ENCODE results near the gene STX2.
"Not testable (repeated sequence)": the region's sequence is repeated elsewhere in the genome, so short reads cannot be mapped to it uniquely, and the experiment has no call there.

The STX2 gene

DNA sequence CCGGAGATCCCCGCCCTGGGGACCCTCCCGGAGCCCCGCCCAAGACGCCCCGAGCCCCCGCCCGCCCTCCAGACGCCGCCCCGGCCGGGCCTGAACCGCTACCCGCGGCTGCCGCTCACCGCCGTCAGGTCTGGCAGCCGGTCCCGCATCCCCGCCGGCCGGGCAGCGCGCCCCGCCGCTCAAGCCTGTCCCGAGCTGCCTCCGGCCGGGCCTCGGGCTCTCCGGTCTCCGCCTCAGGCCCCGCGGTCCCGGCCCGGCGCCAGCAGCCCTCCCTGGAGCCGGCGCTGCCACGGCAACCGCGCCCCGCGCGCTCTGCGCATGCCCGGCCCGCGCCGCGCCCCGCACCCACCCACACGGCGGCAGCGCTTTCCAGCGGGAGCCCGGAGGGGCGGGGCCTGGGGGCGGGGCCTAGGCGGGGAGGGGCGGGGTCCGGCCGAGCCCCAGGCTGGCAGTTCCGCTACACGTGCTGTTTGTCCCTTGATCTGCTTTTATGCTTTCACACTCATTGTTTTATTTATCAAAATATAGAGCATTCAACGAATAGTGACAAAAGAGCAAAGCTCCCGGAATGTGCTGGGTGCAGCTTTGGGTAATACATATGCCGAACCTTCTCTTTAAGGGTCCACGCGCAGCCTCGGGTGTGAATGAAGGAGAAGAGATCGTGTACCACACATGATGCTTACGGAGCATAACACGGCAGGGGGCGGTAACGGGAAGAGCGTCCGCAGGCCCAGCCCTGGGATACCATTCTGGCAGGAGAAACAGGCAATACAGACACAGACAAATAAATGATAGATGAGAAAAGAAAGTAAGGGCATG, at the start of gene STX2:
TSS of gene STX2 (minus strand) at position 300 of the 819 bp plus-strand sequence. CDS start at position 149, 151 bp downstream.
- DNase-seq (ENCODE audit: low spot score), result peak; percentile 99

DNA sequence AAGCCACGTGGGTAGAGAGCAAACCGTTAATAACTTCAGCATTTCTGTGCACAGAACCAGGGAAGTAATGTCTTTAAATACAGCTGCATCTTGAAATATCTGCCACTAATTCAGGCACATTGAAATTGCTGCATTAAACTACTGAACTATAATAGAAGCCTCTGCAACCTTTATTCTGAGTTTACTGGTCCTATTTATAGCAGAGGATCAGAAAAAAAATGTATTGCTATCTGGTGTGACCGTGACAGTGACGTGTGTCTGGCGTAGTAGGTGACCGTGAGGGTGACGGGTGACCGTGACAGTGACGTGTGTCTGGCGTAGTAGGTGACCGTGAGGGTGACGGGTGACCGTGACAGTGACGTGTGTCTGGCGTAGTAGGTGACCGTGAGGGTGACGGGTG, 48.1 kb upstream of the STX2 start:
- not testable (repeated sequence) for DNase-seq (ENCODE audit: low spot score)

DNA sequence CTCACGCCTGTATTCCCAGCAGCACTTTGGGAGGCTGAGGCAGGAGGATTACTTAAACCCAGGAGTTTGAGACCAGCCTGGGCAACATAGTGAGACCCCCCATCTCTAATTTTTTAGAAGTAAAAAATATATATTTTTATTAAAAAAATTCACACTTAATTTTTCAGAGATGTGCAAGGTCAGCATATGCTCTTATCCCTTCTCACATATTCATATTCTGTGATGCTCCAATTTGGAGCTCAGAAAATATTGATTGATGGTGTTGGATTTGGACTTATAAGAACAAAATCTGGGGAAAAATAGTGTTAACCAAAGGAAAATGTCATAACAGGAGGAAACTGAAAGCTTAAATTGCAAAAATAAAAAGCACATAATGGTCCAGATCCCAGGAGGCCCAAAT, 42.5 kb upstream of the STX2 start:
- DNase-seq (ENCODE audit: low spot score), result no peak

DNA sequence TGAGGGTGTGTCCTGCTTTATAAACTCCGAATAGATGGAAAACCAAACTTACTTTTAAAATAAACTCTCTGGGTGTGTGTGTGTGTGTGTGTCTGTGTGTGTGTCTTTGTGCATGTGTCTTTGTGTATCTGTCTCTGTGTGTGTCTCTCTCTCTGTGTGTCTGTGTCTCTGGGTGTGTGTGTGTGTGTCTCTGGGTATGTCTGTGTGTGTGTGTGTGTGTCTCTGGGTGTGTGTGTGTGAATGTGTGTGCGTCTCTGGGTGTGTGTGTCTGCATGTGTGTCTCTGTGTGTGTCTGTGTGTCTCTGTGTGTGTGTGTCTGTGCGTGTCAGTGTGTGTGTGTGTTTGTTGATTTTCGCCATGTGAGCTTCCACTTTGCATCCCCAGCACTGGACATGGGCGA, 42.0 kb upstream of the STX2 start:
- DNase-seq (ENCODE audit: low spot score), result no peak

DNA sequence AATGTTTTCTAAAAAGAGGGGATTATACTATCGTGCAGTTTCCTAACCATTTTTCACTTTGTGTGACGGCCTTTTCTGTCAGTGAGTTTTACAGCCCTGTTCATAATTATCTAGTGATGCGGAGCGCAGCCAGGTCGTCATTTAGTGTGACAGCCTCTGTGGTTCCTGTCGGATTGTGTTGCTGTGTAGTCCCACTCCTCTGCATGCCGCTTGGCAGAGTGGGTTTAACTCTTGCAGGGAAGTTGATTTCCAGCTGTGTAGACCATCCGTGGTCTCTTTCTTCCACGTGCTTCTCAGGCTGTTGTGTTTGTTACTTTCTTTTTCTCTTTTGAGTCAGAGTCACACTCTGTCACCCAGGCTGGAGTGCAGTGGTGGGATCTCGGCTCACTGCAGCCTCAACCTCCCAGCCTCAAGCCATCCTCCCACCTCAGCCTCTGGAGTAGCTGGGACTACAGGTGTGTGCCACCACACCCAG, 41.4 kb upstream of the STX2 start:
- DNase-seq (ENCODE audit: low spot score), result no peak

DNA sequence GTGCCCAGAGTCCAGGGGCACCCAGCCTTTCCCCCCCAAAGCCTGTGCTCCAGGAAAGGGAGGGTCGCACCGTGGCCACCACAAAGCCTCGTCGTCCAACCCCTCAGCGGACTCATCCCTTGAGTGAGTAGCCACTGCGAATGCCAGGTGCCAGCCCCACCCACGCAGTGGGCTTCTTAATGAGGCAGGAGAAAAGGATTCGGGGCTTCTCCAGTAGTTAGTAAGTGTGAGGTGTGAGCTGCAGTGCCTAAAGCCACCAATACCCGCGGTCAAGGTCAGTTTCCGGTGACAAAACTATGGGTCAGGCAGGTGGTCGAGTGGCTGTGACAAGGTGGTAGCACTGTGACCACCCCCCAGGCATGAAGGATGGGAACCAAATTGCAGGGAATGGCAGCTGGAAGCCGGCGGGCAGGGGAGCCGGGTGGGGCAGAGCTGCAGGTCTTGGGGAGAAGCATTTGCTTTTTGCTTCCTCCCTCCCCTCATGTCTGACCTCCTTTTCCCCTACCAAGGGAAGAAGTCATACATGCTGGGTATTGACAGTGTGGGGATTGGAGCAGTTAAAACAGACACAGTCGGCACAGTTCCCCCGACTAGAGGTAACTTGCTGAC, 40.8 kb upstream of the STX2 start:
- DNase-seq (ENCODE audit: low spot score), result no peak

DNA sequence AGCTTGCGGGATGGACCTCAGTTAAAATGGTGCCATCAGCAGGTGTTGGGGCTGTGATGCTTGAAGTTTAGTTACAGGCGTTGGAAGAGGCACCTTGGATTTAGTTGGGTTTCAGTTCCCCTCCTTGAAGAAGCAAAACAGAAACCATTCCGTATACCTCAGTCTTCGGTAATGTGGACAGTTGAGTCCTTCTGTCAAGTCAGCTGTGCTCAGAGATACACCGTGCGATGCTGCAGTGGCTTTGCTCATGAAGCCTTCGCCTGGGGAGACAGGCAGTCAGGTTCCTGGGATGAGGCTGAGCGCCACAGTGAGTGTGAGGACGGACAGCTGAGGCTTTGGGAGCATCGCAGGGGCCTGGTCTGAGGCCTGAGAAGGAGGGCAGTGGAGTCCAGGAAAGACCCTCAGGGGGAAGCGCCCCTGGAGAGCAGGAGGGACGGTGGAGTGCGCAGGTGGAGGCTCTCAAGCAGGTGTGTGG, 40.2 kb upstream of the STX2 start:
- no peak for DNase-seq (ENCODE audit: low spot score)

DNA sequence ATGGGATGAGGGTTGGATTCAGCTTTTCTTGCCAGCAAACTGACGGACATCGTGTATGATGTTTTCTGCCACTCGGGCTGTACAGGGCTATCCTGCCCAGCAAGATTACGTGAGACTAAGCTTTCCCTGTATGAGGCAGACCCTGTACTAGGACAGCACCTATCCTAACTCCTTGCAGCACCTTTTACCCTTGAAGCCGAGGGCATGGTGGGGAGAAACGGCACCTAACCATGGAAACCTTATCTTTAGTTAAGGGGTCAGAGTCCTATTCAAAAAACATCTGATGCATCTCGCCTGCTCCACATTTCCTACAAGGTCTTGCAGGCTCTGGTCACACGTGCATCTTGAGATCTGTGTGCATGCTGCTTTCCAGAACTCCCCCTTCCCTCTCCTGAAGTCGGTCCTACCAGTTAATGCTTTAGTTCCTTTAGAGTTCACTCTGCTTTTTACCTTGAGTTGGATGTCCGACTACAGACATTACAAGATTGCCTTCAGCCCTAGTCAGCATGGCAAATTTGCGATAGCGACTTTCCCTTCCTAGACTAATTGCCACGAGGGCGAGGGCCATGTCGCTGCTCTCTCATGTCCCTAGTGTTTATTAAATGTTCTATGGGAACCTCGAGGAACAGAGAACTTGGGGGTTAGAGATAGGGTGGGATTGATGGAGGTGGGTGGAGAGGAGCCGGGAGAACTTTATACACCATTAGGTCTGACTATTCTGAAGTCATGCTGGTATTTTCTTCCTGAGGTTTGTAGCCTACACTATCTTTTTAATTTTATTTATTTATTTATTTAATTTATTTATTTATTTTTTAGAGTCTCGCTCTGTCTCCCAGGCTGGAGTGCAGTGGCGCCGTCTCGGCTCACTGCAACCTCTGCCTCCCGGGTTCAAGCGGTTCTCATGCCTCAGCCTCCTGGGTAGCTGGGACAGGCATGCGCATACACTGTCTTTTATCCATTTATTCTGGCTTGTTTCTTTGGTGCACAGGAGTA, 39.4 kb upstream of the STX2 start:
- no peak for DNase-seq (ENCODE audit: low spot score)

DNA sequence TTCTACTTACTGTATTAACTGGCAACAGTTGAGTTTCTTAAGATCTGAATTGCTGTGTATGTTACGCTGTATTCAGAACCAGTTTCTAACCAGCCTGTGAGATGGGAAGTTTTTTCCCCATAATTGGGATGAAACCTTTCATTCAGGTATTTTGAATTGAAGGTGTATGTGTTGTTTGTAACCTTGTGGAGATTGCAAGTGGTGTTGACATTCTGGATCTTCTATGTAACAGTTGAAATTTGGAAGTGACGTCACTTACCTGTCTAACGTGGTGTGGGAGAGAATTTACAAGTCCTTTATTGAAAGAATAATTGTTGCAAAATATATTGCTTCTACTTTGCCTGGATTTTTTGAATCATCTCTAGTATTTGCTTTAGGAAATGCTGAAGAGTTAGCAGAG, 38.3 kb upstream of the STX2 start:
- no peak for DNase-seq (ENCODE audit: low spot score)

DNA sequence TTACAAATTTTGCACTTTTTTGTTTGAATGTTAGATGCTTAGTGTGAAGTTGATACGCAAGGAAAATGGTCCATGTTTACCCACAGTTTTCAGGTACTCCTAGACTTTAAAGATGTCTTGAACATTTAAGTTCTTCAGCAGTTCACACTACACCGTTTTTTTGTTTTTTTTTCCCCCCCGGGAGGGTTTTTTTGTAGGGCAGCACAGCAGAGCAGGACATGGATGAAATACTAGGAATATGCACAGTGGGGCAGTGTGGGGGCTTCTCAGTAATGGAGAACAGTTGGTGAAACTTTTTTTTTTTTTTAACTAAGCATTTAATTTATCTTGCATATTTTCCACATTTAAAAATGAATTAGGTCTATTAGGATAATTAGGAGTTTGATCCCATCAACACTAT, 37.7 kb upstream of the STX2 start:
- no peak for DNase-seq (ENCODE audit: low spot score)

DNA sequence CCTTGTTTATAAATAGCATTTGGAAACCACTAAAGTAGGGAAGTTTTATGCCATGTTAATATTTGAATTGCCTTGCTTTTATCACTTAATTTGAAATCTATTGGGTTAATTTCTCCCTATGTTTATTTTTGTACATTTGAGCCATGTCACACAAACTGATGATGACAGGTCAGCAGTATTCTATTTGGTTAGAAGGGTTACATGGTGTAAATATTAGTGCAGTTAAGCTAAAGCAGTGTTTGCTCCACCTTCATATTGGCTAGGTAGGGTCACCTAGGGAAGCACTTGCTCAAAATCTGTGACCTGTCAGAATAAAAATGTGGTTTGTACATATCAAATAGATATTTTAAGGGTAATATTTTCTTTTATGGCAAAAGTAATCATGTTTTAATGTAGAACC, 37.2 kb upstream of the STX2 start:
- no peak for DNase-seq (ENCODE audit: low spot score)

DNA sequence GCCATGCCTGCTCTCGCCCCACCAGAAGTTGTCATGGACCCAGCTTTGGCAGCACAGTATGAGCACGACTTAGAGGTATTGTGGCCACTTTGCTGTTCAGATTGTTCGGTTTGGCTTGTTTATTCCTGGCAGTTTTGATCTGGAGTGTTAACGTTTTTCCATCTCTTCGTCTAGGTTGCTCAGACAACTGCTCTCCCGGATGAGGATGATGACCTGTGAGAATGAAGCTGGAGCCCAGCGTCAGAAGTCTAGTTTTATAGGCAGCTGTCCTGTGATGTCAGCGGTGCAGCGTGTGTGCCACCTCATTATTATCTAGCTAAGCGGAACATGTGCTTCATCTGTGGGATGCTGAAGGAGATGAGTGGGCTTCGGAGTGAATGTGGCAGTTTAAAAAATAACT, 36.7 kb upstream of the STX2 start:
- DNase-seq (ENCODE audit: low spot score), result not testable (repeated sequence)

DNA sequence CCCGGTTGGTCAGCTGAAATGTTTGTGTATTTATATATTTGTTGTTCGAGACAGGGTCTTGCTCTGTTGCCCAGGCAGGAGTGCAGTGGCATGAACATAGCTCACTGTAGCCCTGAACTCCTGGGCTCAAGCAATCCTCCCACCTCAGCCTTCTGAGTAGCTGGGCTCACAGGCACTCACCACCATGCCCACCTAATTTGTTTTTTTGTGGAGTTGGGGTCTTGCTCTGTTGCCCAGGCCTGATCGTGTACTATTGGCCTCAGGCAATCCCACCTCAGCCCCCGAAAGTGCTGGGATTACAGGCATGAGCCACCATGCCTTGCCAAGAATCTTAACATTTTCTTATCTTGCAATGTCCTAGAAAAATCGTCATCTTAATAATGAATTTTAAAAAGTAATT, 36.1 kb upstream of the STX2 start:
- no peak for DNase-seq (ENCODE audit: low spot score)

DNA sequence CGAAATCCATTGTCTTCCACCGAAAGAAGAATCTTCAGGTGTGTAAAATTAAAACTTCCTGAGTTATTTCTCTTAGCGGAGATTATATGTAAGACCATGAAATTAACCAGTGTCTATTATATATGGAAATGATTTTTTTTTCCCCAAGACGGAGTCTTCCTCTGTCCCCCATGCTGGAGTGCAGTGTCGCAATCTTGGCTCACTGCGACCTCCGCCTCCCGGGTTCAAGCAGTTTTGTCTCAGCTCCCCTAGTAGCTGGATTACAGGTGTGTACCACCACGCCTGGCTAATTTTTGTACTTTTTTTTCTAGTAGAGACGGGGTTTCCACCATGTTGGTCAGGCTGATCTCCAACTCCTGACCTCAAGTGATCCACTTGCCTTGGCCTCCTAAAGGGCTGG, 35.6 kb upstream of the STX2 start:
- no peak for DNase-seq (ENCODE audit: low spot score)

DNA sequence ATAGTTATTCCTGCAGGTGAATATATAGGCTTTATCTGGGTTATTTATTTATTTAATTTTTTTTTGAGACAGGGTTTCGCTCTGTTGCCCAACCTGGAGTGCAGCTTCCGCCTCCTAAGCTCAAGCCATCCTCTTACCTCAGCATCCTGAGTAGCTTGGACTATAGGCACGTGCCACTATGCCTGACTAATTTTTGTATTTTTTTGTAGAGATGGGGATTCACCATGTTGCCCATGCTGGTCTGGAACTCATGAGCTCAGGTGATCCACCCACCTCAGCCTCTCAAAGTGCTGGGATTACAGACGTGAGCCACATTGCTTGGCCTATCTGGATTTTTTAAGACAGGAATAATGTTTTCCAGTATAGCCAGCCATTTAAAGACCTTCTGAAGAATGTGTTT, 34.8 kb upstream of the STX2 start:
- DNase-seq (ENCODE audit: low spot score), result no peak

DNA sequence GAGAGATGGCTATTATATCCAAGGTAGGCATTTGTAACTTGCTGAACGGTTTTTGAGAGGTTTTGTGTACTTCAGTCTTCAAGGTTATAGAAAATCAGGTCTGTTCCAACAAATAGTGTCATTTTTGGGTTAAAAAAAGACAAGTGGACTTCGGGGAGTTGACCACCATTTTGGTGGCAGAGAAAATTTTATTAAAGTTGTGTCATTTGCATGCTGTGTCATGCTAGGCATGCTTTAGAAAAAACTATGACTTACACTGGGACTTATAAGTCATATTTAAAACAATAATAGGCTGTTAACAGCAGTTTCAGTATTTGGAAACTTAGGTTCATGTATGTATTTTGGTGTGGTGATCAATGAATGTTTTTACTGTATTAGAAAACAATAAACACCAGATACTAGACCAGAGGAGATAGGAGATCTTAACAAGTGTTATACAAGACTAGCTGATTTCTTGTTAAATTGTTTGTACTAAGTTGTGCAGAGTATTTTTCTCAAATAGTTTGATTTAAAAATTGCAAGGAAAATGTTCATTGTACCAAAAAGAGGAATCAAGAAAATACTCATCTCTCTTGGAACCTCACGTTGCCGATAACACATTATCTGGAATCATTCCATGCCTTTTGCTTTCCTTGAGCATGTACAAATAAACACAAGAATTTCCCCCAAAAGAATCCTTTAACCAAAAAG, 34.2 kb upstream of the STX2 start:
- no peak for DNase-seq (ENCODE audit: low spot score)

DNA sequence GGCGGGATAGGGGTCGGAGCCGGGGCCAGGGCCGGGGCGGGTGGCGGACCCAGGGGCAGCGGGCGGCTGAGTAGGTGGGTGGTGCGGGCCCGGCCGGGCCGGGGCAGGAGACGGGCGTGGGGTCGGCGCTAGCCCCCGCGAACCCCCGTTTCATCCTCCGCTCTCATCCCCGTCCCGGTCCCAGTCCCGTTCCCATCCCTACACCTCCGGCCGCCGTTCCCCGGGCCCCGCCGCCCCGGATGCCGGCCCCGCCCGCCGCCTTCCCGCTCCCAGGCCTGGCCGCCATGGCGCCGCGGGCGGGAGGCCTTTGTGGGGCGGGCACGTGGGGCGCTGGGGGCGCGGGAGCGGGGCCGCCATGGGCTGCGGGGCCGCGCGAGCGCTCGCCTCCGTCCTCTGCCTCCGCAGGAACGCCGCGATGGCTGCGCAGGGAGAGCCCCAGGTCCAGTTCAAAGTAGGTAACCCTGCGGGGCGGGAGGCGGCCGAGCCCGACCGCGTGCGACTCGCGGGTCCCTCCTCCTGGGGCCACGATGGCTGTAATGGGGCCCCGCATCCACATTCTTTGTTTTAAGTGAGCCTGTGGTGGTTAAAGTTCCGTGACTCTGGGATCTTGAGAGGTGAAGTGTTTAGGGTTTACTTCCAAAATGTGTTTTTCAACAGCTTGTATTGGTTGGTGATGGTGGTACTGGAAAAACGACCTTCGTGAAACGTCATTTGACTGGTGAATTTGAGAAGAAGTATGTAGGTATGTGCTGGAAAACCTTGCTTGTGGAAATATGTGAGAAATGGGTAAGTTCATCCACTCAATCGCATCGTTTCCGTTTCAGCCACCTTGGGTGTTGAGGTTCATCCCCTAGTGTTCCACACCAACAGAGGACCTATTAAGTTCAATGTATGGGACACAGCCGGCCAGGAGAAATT, 33.4 kb upstream of the STX2 start:
- DNase-seq (ENCODE audit: low spot score), result peak; percentile 72

DNA sequence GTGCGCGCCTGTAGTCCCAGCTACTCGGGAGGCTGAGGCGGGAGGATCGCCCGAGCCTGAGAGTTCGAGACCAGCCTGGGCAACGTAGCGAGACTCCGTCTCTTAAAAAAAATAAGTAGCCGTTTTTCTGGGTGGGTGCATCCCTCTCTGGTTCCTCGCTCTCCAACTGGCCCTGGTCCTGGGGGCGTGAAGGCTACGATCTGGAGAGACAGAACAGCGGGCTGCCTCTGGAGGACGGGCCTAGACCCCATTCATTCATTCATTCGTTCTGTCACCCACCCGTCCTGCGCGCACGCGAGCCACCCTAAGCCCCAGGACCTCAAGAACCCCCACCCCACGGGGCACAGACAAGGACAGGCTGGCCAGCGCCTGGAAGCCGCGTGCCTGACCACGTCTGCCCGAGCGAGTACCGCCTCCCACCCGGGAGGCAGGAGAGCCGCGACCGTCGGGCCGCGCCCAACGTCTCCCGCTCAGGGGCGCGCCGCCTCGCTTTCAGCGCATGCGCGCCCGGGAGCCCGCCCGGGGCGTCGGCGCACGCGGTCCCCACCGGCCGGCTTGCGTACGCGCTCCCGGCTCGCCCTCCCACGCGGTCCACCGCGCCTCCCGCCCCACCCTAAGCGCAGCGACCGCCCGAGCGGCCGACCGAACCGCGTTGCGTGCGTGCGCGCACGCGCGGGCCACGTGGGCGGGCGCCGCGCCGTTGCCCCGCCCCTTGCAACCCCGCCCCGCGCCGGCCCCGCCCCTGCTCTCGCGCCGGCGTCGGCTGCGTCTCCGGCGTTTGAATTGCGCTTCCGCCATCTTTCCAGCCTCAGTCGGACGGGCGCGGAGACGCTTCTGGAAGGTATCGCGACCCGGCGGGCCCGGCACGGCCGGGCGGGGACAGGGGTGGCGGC, 32.5 kb upstream of the STX2 start, which contains the start of gene RAN:
TSS of gene RAN (plus strand) at position 781 of the 893 bp plus-strand sequence. CDS start 528 bp downstream, outside the sequence.
- peak; percentile 100 for DNase-seq (ENCODE audit: low spot score)

All from AG08396 (cell line).